ENCODE measurements around the gene SYNGR1.
A peak's percentile ranks its signal among the peaks of the same experiment; 100 is the strongest.

SYNGR1 gene

DNA sequence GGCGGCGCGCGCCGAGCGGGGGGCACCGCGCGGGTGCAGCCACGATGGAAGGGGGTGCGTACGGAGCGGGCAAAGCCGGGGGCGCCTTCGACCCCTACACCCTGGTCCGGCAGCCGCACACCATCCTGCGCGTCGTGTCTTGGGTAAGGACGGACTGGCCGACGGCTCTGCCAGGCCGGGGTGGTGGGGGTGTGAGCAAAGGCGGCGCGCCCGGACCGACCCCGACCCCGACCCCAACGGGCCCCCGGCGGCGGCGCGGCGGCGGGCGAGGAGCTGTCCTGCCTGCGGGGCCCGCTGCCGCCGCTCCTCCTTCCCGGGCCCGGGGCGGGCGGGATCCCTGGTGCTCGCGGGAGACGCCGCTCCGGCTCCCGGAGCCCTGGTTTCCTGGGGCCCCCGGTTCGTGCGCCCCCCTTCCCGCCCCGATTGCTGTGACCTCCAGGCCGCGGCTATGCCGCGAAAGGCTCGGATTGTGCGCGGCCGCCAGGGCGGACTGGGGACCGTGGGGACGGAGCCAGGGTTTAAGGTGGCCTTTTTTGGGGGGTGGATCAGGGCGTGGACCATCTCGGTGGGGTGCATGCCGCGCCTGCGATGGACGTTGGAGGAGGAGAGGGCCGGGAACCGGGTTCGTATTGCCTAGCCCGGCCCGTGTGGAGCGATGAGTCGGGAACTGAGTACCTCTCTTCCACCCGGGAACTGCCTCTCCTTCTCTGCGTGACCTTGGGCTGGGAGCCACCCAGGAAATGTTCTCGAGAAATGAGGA, at the start of gene SYNGR1:
Gene SYNGR1, plus strand, starts transcription at position 25 of the 760 bp plus-strand sequence. Its CDS starts 20 bp downstream, at position 45.
- DNase-seq: no peak

DNA sequence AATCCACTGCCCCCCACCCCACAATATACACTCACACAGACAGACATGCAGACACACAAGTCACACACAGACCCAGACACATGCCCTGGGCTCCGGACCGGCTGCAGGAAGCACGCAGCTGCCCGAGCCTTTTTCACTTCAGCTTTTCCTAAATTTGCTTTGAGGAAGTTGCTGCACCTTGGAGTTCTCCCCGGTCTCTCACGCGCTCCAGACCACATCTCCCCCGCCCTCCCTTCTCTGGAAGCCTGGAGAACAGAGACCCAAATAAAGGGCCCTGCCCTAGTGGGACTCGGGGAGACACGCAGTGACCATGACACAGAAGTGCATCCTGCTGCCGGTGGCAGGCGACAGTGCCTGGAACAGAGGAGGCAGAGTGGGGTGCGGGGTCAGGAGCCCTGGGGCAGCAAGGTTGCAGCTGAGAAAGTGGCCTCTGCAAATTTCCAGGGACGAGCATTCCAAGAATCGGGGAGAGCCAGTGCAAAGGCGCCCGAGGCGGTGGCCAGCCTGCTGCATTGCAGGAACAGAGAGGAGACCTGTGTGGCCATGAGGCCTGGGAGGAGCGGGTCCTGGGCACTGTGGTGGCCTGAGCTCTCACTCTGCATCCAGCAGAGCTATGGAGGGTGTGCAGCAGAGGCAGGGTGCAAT, 49.5 kb upstream of the SYNGR1 start:
- DNase-seq: peak; percentile 98

DNA sequence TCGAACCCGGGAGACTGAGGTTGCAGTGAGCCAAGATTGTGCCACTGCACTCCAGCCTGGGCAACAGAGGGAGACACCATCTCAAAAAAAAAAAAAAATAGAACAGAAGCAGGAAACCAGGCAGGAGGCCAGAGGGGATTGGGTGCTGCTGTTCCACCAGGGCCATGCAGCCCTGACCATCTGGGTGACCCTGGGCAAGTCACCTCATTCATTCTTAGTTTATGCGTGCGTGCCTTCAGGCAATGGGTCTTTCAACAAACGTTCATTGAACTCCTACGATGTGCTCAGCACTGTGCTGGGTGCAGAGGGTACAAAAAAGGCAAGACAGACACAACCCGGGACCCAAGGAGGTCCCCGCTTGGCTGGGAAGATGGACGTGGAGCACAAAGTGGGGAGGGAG, 48.7 kb upstream of the SYNGR1 start:
- no peak for DNase-seq

- no peak for DNase-seq
These were observed 47.9 kb upstream of the SYNGR1 start for GRCh38 chr22:39301926-39302325.

DNA sequence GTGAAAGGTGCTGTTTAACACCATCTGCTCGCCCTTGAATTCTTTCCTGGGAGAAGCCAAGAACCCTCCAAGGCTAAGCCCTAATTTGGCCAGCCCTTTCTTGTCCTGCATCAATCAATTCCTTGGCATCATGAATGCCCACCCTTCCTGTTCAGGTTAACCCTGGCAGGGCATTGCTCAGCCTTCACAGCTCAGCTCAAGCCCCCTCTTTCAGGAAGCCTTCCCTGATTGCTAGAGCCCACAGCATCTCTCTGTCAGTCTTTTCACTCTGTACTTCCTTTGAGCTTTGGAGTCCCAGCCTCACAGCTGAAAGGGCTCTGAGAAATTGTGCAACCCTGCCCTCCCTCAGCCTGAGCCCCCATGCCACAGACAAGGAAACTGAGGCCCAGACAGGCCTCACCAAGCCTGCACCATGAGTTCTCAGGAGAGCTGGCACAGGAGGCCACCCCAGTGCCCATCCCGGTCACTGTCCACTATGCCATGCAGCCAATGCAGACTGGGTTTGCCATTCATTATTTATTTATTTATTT, 47.3 kb upstream of the SYNGR1 start:
- DNase-seq: no peak

DNA sequence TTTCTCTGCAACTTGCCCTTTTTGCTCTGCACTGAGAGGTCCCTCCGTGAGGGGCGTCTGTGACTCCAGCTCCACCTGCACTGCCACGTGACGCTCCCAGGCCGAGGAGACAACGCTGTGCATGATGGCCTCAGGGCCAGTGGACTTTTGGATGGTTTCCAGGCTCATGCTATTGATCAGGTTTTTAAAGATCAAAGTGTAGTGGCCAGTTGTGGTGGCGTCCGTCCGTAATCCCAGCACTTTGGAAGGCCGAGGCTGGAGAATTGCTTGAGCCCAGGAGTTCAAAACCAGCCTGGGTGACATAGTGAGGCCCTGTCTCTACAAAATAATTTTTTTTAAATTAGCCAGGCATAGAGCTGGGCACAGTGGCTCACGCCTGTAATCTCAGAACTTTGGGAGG, 46.4 kb upstream of the SYNGR1 start:
- no peak for DNase-seq

DNA sequence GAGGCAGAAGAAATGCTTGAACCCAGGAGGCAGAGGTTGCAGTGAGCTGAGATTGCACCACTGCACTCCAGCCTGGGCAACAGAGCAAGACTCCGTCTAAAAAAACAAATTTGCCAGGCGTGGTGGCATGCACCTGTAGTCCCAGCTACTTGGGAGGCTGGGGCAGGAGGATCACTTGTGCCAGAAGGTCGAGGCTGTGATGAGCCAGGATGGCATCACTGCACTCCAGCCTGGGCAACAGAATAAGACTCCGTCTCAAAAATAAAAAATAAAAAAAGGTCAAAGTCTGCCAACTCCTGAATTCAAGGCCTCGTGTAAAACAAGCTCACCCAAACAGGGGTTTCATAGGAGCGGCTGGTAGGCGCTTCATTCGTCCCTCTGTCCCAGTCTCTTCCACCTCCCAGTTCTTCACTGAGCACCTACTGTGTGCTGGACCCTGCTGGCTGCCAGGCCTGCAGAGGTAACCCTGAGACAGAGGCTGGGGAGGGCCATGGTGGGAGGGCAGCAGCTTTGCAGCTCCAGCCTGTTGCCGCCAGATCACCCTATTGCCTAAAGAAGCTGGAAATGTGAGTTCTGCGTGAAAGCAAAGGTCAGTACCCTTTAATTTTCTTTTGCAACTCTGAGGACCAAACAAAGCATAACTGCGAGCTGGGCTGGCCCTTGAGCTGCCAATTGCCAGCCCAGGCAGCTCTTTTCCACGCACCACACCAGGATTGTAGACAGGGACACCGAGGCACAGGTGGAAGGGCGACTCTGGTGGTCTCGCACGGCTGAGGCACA, 45.7 kb upstream of the SYNGR1 start:
- DNase-seq: no peak

DNA sequence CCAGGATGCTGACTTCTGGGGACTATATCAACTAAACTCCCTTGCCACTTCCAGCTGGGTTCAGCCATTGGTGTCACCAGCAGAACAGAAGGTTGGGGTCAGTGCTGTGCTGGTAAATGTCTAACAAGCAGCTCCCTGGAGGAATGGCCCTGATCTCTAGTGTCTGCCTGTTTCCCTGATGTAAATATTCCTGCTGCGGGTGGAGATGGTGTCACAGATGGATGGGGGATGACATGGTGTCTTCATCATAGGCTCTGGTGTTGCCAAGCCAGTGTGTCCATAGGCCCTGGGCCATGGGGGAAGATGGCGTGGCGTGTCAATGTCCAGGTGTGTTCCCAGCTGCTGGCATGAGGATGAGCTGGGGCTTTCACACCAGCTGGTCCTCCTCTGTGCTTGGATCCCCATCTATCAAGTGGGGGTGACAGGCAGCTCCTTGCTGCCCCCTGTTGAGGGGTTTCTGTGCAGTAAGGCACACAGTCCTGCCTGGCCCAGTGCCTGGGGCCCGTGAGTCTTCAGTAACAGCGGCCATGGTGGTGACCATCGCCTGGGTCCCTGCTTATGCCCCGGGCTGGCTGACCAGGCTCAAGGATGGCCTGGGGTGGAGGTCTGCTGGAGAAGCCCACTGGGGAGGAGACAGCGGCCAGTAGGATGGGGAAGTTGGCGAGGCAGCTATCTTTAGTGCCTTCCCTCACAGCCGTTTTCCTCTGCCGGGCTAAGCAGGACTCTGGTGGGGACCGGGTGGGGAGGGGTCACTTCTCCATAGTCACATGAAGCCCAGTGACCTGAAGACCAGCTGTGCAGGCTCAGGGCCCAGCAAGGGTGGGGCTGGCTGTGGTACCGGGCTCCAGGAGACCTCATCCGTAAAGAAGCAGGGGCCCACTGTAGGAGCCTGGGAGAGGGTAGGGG, 43.1 kb upstream of the SYNGR1 start:
- DNase-seq: peak; percentile 32

GRCh38 chr22:39308614-39309363, 41.0 kb upstream of the SYNGR1 start:
- peak; percentile 90 for DNase-seq

GRCh38 chr22:39309364-39309861, 40.4 kb upstream of the SYNGR1 start:
- no peak for DNase-seq

- DNase-seq: peak; percentile 51
These were observed 39.7 kb upstream of the SYNGR1 start for GRCh38 chr22:39309881-39310714.

- no peak for DNase-seq
These were observed 38.0 kb upstream of the SYNGR1 start for GRCh38 chr22:39311592-39312400.

DNA sequence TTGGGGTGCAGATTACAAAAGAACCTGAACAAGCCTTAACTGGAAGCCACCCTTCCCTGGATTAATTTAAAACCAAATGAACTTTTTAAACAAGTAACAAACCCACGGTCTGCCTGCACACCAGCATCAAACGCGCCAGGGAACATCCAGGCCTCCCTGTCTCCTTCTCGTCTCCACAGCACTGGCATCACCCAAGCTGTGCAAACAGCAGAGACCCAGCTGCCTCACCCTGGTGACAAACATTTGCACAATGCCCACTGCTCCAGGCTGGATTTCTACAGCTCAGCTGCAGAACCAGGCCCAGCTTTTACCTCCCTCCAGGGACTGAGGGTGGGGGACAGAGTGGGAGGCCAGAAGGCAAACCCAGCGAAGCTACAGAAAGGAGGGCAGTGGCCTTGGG, 37.4 kb upstream of the SYNGR1 start:
- no peak for DNase-seq

DNA sequence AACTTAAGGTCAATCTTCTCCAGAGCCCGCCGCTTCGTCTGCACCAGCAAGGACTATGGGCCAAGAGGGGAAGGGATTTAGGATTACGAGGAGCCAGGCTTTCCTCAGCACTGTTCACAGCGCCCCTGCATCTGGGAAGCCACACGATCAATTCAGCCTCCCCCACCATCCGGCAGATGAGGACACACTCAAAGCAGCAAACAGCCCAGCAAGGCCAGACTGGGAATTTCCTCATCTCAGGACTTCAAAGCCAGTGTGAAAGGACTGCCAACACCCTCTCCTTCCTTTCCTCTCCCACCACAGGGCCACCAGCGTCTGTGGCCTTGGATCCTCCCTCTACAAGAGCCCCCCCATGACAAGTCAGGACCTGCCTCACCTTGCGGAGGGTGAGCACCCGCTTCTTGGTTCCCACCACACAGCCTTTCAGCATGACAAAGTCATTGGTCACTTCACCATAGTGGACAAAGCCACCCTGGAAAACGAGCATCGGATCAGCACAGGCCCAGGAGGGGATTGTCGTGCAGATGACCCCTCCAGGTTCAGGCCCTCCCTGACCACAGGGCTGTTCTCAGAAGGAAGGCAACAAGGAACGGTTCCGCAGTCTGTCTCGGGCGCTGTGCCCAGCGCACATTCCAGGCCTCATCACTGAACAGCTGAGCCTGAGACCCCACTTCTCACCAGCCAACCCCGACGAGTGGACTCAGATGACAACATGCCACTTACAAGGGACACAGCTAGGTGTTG, 36.4 kb upstream of the SYNGR1 start:
- no peak for DNase-seq

GRCh38 chr22:39314251-39314971, 35.4 kb upstream of the SYNGR1 start:
- no peak for DNase-seq

- DNase-seq: no peak
These were observed 34.4 kb upstream of the SYNGR1 start for GRCh38 chr22:39315389-39315788.

GRCh38 chr22:39316440-39317083, 33.2 kb upstream of the SYNGR1 start:
- peak; percentile 86 for DNase-seq

Data from MV-4-11 (cell line).